SK-N-SH treated with all-trans-retinoic acid at 6 μM for 48 hours (cell line): ENCODE results near the gene IP6K3.

ENCODE experiments used
- ATAC-seq: fragments of 200-7000 bp; cut with Tn5 transposase; 3 replicates; pipeline ENCODE4 v1.9.1; 2020; ENCODE audit warnings: mild to moderate bottlenecking, moderate library complexity
- ARNTL ChIP-seq: fragments of 450-650 bp; formaldehyde crosslinking; IDR thresholded peaks from 2 replicates; pipeline ENCODE4 v1.5.0; 2020; ENCODE audit warnings: low read depth, mild to moderate bottlenecking, moderate library complexity, borderline replicate concordance
- BACH2 ChIP-seq: fragments of 250-450 bp; sonication (Bioruptor Pico); IDR thresholded peaks from 2 replicates; pipeline ENCODE4 v1.9.0; 2021; ENCODE audit warnings: mild to moderate bottlenecking, borderline replicate concordance
- CREB5 ChIP-seq: fragments of 250-450 bp; sonication (Bioruptor Pico); IDR thresholded peaks from 2 replicates; pipeline ENCODE4 v1.5.1; 2020; ENCODE audit warnings: low read depth, mild to moderate bottlenecking, moderate library complexity
- CSDC2 ChIP-seq: fragments of 250-450 bp; sonication (Bioruptor Pico); IDR thresholded peaks from 2 replicates; pipeline ENCODE4 v1.5.0; 2020; ENCODE audit warnings: mild to moderate bottlenecking, moderate library complexity
- ESRRG ChIP-seq: fragments of 250-450 bp; sonication (Bioruptor Pico); IDR thresholded peaks from 2 replicates; pipeline ENCODE4 v1.6.1; 2021; ENCODE audit warnings: mild to moderate bottlenecking
- GLIS3 ChIP-seq: fragments of 250-450 bp; sonication (Bioruptor Pico); IDR thresholded peaks from 2 replicates; pipeline ENCODE4 v1.5.0; 2020; ENCODE audit warnings: mild to moderate bottlenecking, moderate library complexity
- ISL1 ChIP-seq: fragments of 250-450 bp; sonication (Bioruptor Pico); IDR thresholded peaks from 2 replicates; pipeline ENCODE4 v2.1.2; 2022; ENCODE audit warnings: mild to moderate bottlenecking, moderate library complexity
- OSR1 ChIP-seq: fragments of 250-450 bp; sonication (Bioruptor Pico); IDR thresholded peaks from 2 replicates; pipeline ENCODE4 v1.8.0; 2022; ENCODE audit warnings: moderate library complexity, mild to moderate bottlenecking, inconsistent platforms
- PATZ1 ChIP-seq: fragments of 250-450 bp; sonication (Bioruptor Pico); IDR thresholded peaks from 2 replicates; pipeline ENCODE4 v1.8.0; 2020; ENCODE audit warnings: mild to moderate bottlenecking, moderate library complexity, borderline replicate concordance
- POU6F1 ChIP-seq: fragments of 250-450 bp; sonication (Bioruptor Pico); IDR thresholded peaks from 2 replicates; pipeline ENCODE4 v1.8.0; 2021; ENCODE audit warnings: low read depth, mild to moderate bottlenecking, moderate library complexity, borderline replicate concordance
- PPARA ChIP-seq: fragments of 250-450 bp; sonication (Bioruptor Pico); IDR thresholded peaks from 2 replicates; pipeline ENCODE4 v1.5.0; 2020; ENCODE audit warnings: mild to moderate bottlenecking, borderline replicate concordance
- RARB ChIP-seq: fragments of 250-450 bp; sonication (Bioruptor Pico); IDR thresholded peaks from 2 replicates; pipeline ENCODE4 v1.8.0; 2021; ENCODE audit warnings: mild to moderate bottlenecking, moderate library complexity
- SNAI2 ChIP-seq: fragments of 250-450 bp; sonication (Bioruptor Pico); IDR thresholded peaks from 2 replicates; pipeline ENCODE4 v1.5.0; 2020; ENCODE audit warnings: mild to moderate bottlenecking, moderate library complexity
- TCF4 ChIP-seq: fragments of 250-450 bp; sonication (Bioruptor Pico); IDR thresholded peaks from 2 replicates; pipeline ENCODE4 v1.8.0; 2021; ENCODE audit warnings: mild to moderate bottlenecking, moderate library complexity, borderline replicate concordance
- TOX ChIP-seq: fragments of 250-450 bp; sonication (Bioruptor Pico); IDR thresholded peaks from 2 replicates; pipeline ENCODE4 v1.8.0; 2021; ENCODE audit warnings: mild to moderate bottlenecking, moderate library complexity, borderline replicate concordance
- TSHZ2 ChIP-seq: fragments of 250-450 bp; sonication (Bioruptor Pico); IDR thresholded peaks from 2 replicates; pipeline ENCODE4 v1.5.0; 2020; ENCODE audit warnings: mild to moderate bottlenecking, moderate library complexity
- ZC3H10 ChIP-seq: fragments of 250-450 bp; sonication (Bioruptor Pico); IDR thresholded peaks from 2 replicates; pipeline ENCODE4 v1.5.1; 2021; ENCODE audit warnings: mild to moderate bottlenecking, moderate library complexity
- ZFP3 ChIP-seq: fragments of 250-450 bp; sonication (Bioruptor Pico); IDR thresholded peaks from 2 replicates; pipeline ENCODE4 v1.5.0; 2020; ENCODE audit warnings: mild to moderate bottlenecking, moderate library complexity
- ZFP30 ChIP-seq: fragments of 450-650 bp; formaldehyde crosslinking; IDR thresholded peaks from 2 replicates; pipeline ENCODE4 v1.5.0; 2022; ENCODE audit warnings: mild to moderate bottlenecking, moderate library complexity
- ZNF565 ChIP-seq: fragments of 450-650 bp; formaldehyde crosslinking; conservative IDR thresholded peaks from 2 replicates; pipeline ENCODE4 v1.5.0; 2020; ENCODE audit warnings: low read depth, mild to moderate bottlenecking, moderate library complexity
- ZNF70 ChIP-seq: fragments of 450-650 bp; formaldehyde crosslinking; IDR thresholded peaks from 2 replicates; pipeline ENCODE4 v1.5.0; 2020; ENCODE audit warnings: mild to moderate bottlenecking, moderate library complexity
- ZNF8 ChIP-seq: fragments of 450-650 bp; formaldehyde crosslinking; IDR thresholded peaks from 2 replicates; pipeline ENCODE4 v1.5.0; 2020; ENCODE audit warnings: mild to moderate bottlenecking, moderate library complexity

Gene IP6K3

GRCh38 chr6:33735216-33735615 is 11.5 kb downstream of the IP6K3 start:
- no peak for ATAC-seq
- TF ChIP-seq ARNTL (CRISPR knock-in tag) (no peak), ZNF70 (CRISPR knock-in tag) (no peak), ZFP3 (no peak), ZNF8 (CRISPR knock-in tag) (no peak), ISL1 (no peak)

- ATAC-seq = no peak
Measured at GRCh38 chr6:33733709-33734007, 13.0 kb downstream of the IP6K3 start.

GRCh38 chr6:33732817-33733708 is 13.6 kb downstream of the IP6K3 start:
- TF ChIP-seq ZC3H10 (CRISPR knock-in tag) (no peak), PATZ1 (CRISPR knock-in tag) (no peak), TSHZ2 (no peak), SNAI2 (CRISPR knock-in tag) (no peak), ZFP30 (CRISPR knock-in tag) (no peak), ZFP3 (no peak), BACH2 (no peak), PPARA (CRISPR knock-in tag) (no peak), GLIS3 (CRISPR knock-in tag) (no peak), OSR1 (no peak), ZNF565 (CRISPR knock-in tag) (no peak), CREB5 (no peak), TCF4 (CRISPR knock-in tag) (no peak), ZNF70 (CRISPR knock-in tag) (no peak), ZNF8 (CRISPR knock-in tag) (no peak), RARB (CRISPR knock-in tag) (no peak), TOX (CRISPR knock-in tag) (no peak), ARNTL (CRISPR knock-in tag) (no peak)
- no peak for ATAC-seq

More at GRCh38 chr6:33733709-33734007, 13.0 kb downstream of the IP6K3 start:
- TF ChIP-seq ZNF8 (CRISPR knock-in tag) (no peak), ZC3H10 (CRISPR knock-in tag) (no peak), ARNTL (CRISPR knock-in tag) (no peak), POU6F1 (CRISPR knock-in tag) (no peak), ESRRG (no peak), GLIS3 (CRISPR knock-in tag) (no peak), ZFP30 (CRISPR knock-in tag) (no peak), ZNF565 (CRISPR knock-in tag) (no peak), ZFP3 (no peak), BACH2 (no peak), RARB (CRISPR knock-in tag) (no peak), CSDC2 (CRISPR knock-in tag) (no peak), ISL1 (no peak), TCF4 (CRISPR knock-in tag) (no peak), TOX (CRISPR knock-in tag) (no peak)
